Neural progenitor cell (in vitro differentiated cells): Measurements from ENCODE around the gene TMEM269. TPM values are rescaled to one million over a fixed set of nuclear protein-coding genes. Genes with fewer than 3 reads are reported as not detected.

Experiments
- DNase-seq: peaks from one replicate; pipeline ENCODE4 v3.0.0-alpha.2; 2016; ENCODE audit warnings: low spot score
- H2AFZ ChIP-seq: fragments of 200-600 bp; sonication (generic); replicated peaks from 2 replicates; pipeline ENCODE4 v1.6.1; 2016; ENCODE audit warnings: antibody characterized with exemption
- H3F3A ChIP-seq: fragments of 200-600 bp; sonication (generic); 2 replicates; pipeline ENCODE4 v1.6.1; 2016; ENCODE audit warnings: antibody characterized with exemption, low read depth
- H3K27ac ChIP-seq: fragments of 200-600 bp; sonication (generic); 2 replicates; pipeline ENCODE4 v1.5.1; 2016; ENCODE audit warnings: mild to moderate bottlenecking
- H3K27me3 ChIP-seq: fragments of 200-600 bp; sonication (generic); 2 replicates; pipeline ENCODE4 v1.6.1; 2016; ENCODE audit warnings: mild to moderate bottlenecking, moderate library complexity
- H3K36me3 ChIP-seq: fragments of 200-600 bp; sonication (generic); 2 replicates; pipeline ENCODE4 v1.5.1; 2016
- H3K4me1 ChIP-seq: fragments of 200-600 bp; sonication (generic); 2 replicates; pipeline ENCODE4 v1.6.1; 2016; ENCODE audit warnings: mixed run types
- H3K4me2 ChIP-seq: fragments of 200-600 bp; sonication (generic); 2 replicates; pipeline ENCODE4 v1.6.1; 2016
- H3K4me3 ChIP-seq: fragments of 200-600 bp; sonication (generic); 2 replicates; pipeline ENCODE4 v1.5.1; 2016
- H3K79me2 ChIP-seq: fragments of 200-600 bp; sonication (generic); 2 replicates; pipeline ENCODE4 v1.6.1; 2016; ENCODE audit warnings: low read depth
- H3K9ac ChIP-seq: fragments of 200-600 bp; sonication (generic); 2 replicates; pipeline ENCODE4 v1.6.1; 2016
- H3K9me3 ChIP-seq: fragments of 200-600 bp; sonication (generic); 2 replicates; pipeline ENCODE4 v1.5.1; 2016; ENCODE audit warnings: low read depth
- H4K20me1 ChIP-seq: fragments of 200-600 bp; sonication (generic); 2 replicates; pipeline ENCODE4 v1.6.1; 2016; ENCODE audit warnings: low read depth
- H3K27ac Mint-ChIP-seq: 3 replicates; pipeline ENCODE4 v1.8.0; 2021; ENCODE audit warnings: mixed read lengths
- H3K27me3 Mint-ChIP-seq: 2 replicates; pipeline ENCODE4 v1.8.0; 2022; ENCODE audit warnings: low read depth, mild to moderate bottlenecking, inconsistent platforms, moderate library complexity, mixed read lengths; ENCODE audit not compliant: insufficient read depth
- H3K36me3 Mint-ChIP-seq: 3 replicates; pipeline ENCODE4 v1.8.0; 2021; ENCODE audit warnings: mixed read lengths
- H3K4me1 Mint-ChIP-seq: 3 replicates; pipeline ENCODE4 v1.8.0; 2021; ENCODE audit warnings: mixed read lengths
- H3K4me3 Mint-ChIP-seq: 3 replicates; pipeline ENCODE4 v1.8.0; 2021; ENCODE audit warnings: mild to moderate bottlenecking, moderate library complexity, mixed read lengths
- H3K9me3 Mint-ChIP-seq: 3 replicates; pipeline ENCODE4 v1.8.0; 2020; ENCODE audit warnings: mixed read lengths
- EZH2 ChIP-seq: fragments of 200-600 bp; sonication (generic); IDR thresholded peaks from 2 replicates; pipeline ENCODE4 v1.6.1; 2017; ENCODE audit warnings: antibody characterized with exemption, mild to moderate bottlenecking, moderate library complexity
- EZH2phosphoT487 ChIP-seq: fragments of 200-600 bp; sonication (generic); IDR thresholded peaks from 2 replicates; pipeline ENCODE4 v1.6.1; 2017; ENCODE audit warnings: antibody characterized with exemption
- total RNA-seq: library from RNA; depleted of rRNA; stranded (reverse); fragments of >200 nt; gene quantifications from 2 replicates; pipeline ENCODE4 v1.2.3, GENCODE V29; 2015; ENCODE audit warnings: low replicate concordance
- TF ChIP-seq, protein P1 (sequence below): fragments of 200-600 bp; sonication (generic); IDR thresholded peaks from 2 replicates; pipeline ENCODE4 v1.5.1; 2017; ENCODE audit warnings: antibody characterized with exemption, mild to moderate bottlenecking

Gene TMEM269
- total RNA-seq, 1 donor from 2014 or later, result 0.47 TPM

DNA sequence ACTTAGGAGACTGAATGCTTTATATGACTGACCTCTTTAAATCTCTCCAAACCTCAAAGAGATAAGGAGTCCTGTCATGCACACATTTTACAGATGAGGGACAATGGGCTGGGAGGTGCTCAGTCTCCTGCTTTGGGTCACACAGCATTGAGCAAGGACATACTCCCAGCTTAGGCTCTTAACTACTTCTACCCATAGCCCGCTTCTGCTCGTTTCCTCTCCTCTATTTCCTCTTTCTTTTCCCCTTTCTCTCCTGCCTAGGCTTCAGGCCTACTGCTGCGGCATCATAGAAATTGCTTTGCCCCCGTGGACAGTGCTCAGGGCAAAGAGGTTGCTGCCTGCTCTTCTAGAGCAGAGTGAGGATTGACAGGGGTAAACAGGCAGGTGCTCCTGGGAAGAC, 49.2 kb downstream of the TMEM269 start:
- Histone ChIP-seq H3K27ac (no peak overlapping the region), H3K4me1 (peaks cover 8% of the 10 kb centered on the region), H3K4me3 (no peak overlapping the region), H3K9me3 (no peaks in the 10 kb centered on the region), H4K20me1 (no peaks in the 10 kb centered on the region), H3K79me2 (no peaks in the 10 kb centered on the region), H3K36me3 (no peaks in the 10 kb centered on the region), H3F3A (peaks cover 12% of the 10 kb centered on the region), H3K27me3 (no peaks in the 10 kb centered on the region), H3K4me2 (no peak overlapping the region), H3K9ac (no peak overlapping the region), H2AFZ (no peak overlapping the region)
- Mint-ChIP-seq H3K27me3 (peaks cover 9% of the 10 kb centered on the region), H3K4me3 (no peak overlapping the region), H3K9me3 (peaks cover 3% of the 10 kb centered on the region), H3K4me1 (peaks cover 17% of the 10 kb centered on the region), H3K27ac (no peak overlapping the region), H3K36me3 (peaks cover 3% of the 10 kb centered on the region)
- no peak for TF ChIP-seq EZH2phosphoT487
- TF ChIP-seq EZH2, result no peak
- TF ChIP-seq, protein P1, sequence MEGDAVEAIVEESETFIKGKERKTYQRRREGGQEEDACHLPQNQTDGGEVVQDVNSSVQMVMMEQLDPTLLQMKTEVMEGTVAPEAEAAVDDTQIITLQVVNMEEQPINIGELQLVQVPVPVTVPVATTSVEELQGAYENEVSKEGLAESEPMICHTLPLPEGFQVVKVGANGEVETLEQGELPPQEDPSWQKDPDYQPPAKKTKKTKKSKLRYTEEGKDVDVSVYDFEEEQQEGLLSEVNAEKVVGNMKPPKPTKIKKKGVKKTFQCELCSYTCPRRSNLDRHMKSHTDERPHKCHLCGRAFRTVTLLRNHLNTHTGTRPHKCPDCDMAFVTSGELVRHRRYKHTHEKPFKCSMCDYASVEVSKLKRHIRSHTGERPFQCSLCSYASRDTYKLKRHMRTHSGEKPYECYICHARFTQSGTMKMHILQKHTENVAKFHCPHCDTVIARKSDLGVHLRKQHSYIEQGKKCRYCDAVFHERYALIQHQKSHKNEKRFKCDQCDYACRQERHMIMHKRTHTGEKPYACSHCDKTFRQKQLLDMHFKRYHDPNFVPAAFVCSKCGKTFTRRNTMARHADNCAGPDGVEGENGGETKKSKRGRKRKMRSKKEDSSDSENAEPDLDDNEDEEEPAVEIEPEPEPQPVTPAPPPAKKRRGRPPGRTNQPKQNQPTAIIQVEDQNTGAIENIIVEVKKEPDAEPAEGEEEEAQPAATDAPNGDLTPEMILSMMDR, result no peak
- no peak for DNase-seq

DNA sequence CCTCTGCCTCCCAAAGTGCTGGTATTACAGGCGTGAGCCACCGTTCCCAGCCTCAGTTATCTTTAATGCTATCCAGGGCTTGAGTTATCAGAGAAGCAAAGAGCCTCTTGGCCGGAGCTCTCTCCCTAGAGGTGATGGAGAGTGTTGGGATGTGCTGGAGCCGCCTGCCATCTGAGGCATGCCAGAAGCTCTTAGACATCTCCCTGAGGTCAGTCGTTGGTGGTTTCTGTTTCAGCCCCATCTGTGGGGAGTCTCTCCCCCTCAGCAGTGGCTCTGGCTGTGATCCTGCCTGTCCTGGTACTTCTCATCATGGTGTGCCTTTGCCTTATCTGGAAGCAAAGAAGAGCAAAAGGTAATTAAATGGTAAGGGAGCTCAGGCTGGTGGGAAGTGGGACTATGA, 50.0 kb downstream of the TMEM269 start:
- DNase-seq, result no peak
- Histone ChIP-seq H4K20me1 (no peaks in the 10 kb centered on the region), H3K27ac (no peak overlapping the region), H3F3A (peaks cover 12% of the 10 kb centered on the region), H3K27me3 (no peaks in the 10 kb centered on the region), H3K36me3 (no peaks in the 10 kb centered on the region), H3K9me3 (no peaks in the 10 kb centered on the region), H3K9ac (no peak overlapping the region), H2AFZ (no peak overlapping the region), H3K4me3 (no peak overlapping the region), H3K4me1 (peaks cover 8% of the 10 kb centered on the region), H3K4me2 (no peak overlapping the region), H3K79me2 (no peaks in the 10 kb centered on the region)
- peaks cover 3% of the 10 kb centered on the region for H3K9me3 Mint-ChIP-seq
- H3K4me1 Mint-ChIP-seq, result peaks cover 9% of the 10 kb centered on the region
- H3K27ac Mint-ChIP-seq, result no peak overlapping the region
- H3K36me3 Mint-ChIP-seq, result peaks cover 3% of the 10 kb centered on the region
- no peak overlapping the region for H3K4me3 Mint-ChIP-seq
- TF ChIP-seq EZH2phosphoT487 (no peak), EZH2 (no peak)
- TF ChIP-seq, protein P1, result no peak
- peaks cover 9% of the 10 kb centered on the region for H3K27me3 Mint-ChIP-seq

DNA sequence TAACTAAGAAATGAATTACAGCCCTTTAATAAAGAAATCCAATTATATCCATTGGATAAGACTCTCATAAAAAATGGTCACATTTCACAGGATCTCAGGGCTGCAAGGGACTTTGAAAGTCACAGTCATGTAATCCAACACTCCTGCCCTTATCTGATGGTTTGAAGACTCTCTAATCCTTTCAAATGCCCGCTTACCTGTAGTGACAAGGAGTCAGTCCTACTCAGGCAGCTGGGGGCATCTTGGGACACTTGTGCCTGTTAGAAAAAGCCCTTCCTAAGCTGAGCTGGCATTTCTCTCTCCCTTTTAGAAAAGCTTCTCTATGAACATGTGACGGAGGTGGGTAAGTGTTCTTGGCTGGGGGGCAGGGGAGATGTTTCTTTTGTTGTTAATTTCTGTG, 50.6 kb downstream of the TMEM269 start:
- peaks cover 3% of the 10 kb centered on the region for H3K36me3 Mint-ChIP-seq
- TF ChIP-seq EZH2phosphoT487, result no peak
- no peak for TF ChIP-seq EZH2
- H3K9me3 Mint-ChIP-seq, result peaks cover 3% of the 10 kb centered on the region

DNA sequence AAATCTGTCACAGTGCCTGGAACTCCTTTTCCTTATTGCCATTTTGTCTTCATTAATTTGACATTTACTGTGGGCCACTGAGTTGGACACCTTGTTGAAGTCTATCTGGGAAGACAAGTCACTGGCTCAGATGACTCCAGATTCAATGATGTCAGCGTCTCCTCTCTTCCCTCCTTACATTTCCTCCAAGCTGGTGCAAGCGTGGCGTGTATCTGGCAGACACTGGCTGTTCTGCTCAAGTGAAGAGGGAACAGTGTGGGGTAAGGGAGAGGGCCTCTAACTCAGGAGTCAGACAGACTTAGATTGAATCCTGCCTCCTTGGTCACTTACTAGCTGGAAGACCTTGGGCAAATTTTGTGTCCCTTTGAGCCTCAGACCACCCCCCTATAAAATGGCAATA, 52.9 kb downstream of the TMEM269 start:
- Histone ChIP-seq H3K79me2 (no peaks in the 10 kb centered on the region), H3K4me2 (no peak overlapping the region), H3K36me3 (no peaks in the 10 kb centered on the region), H3K4me3 (no peak overlapping the region), H3K9me3 (no peaks in the 10 kb centered on the region), H3K27me3 (no peaks in the 10 kb centered on the region), H3K27ac (no peak overlapping the region), H3K9ac (no peak overlapping the region), H4K20me1 (no peaks in the 10 kb centered on the region), H2AFZ (no peak overlapping the region), H3F3A (no peaks in the 10 kb centered on the region), H3K4me1 (no peaks in the 10 kb centered on the region)
- Mint-ChIP-seq H3K4me1 (peaks cover 2% of the 10 kb centered on the region), H3K9me3 (no peaks in the 10 kb centered on the region), H3K4me3 (no peak overlapping the region), H3K36me3 (peaks cover under 1% of the 10 kb centered on the region), H3K27ac (no peak overlapping the region), H3K27me3 (peaks cover 6% of the 10 kb centered on the region)
- DNase-seq, result no peak
- TF ChIP-seq EZH2phosphoT487 (no peak), EZH2 (no peak)
- TF ChIP-seq, protein P1, result no peak

More for the DNA sequence above, 50.6 kb downstream of the TMEM269 start:
- Mint-ChIP-seq H3K27me3 (peaks cover 9% of the 10 kb centered on the region), H3K27ac (no peak overlapping the region), H3K4me1 (peaks cover 9% of the 10 kb centered on the region), H3K4me3 (no peak overlapping the region)
- Histone ChIP-seq H4K20me1 (no peaks in the 10 kb centered on the region), H3K36me3 (no peaks in the 10 kb centered on the region), H3K4me2 (no peak overlapping the region), H3K4me1 (peaks cover 8% of the 10 kb centered on the region), H3K9ac (no peak overlapping the region), H3K27ac (no peak overlapping the region), H3F3A (peaks cover 8% of the 10 kb centered on the region), H3K4me3 (no peak overlapping the region), H2AFZ (no peak overlapping the region), H3K9me3 (no peaks in the 10 kb centered on the region), H3K27me3 (no peaks in the 10 kb centered on the region), H3K79me2 (no peaks in the 10 kb centered on the region)
- DNase-seq, result no peak
